CD1c-positive myeloid dendritic cell (primary cell): ENCODE results near the gene PDP2.

Source experiments
- DNase-seq: peaks from one replicate; pipeline ENCODE4 v3.0.0-alpha.2; 2016; ENCODE audit errors: extremely low spot score

Gene PDP2

GRCh38 chr16:66880288-66881013 is at the start of gene PDP2:
Gene PDP2 (plus strand): TSS chr16:66880515. CDS start chr16:66884285, 3,770 bp downstream.
- DNase-seq, result peak; percentile 94

- no peak for DNase-seq
Measured at GRCh38 chr16:66832190-66832589, 48.1 kb upstream of the PDP2 start.

- no peak for DNase-seq
Measured at GRCh38 chr16:66832661-66833305, 47.5 kb upstream of the PDP2 start.

GRCh38 chr16:66834746-66835145 is 45.6 kb upstream of the PDP2 start:
- DNase-seq, result no peak

- DNase-seq, result no peak
Measured at GRCh38 chr16:66840883-66841282, 39.4 kb upstream of the PDP2 start.

- no peak for DNase-seq
Measured at GRCh38 chr16:66841366-66841765, 38.9 kb upstream of the PDP2 start.

GRCh38 chr16:66842765-66843164 is 37.5 kb upstream of the PDP2 start:
- no peak for DNase-seq

GRCh38 chr16:66843191-66843590 is 37.1 kb upstream of the PDP2 start:
- no peak for DNase-seq

GRCh38 chr16:66844009-66844341 is 36.3 kb upstream of the PDP2 start:
- no peak for DNase-seq

GRCh38 chr16:66844342-66845079 is 35.8 kb upstream of the PDP2 start, which contains the start of gene CA7:
Gene CA7 (plus strand): TSS chr16:66844414. CDS start chr16:66844488, 74 bp downstream.
- DNase-seq, result no peak

- no peak for DNase-seq
Measured at GRCh38 chr16:66845080-66845410, 35.3 kb upstream of the PDP2 start.

GRCh38 chr16:66845791-66846221 is 34.5 kb upstream of the PDP2 start:
- no peak for DNase-seq

- no peak for DNase-seq
Measured at GRCh38 chr16:66846266-66846665, 34.0 kb upstream of the PDP2 start.

GRCh38 chr16:66846831-66847230 is 33.5 kb upstream of the PDP2 start:
- no peak for DNase-seq

- DNase-seq, result no peak
Measured at GRCh38 chr16:66847533-66848067, 32.7 kb upstream of the PDP2 start.

- no peak for DNase-seq
Measured at GRCh38 chr16:66848172-66848571, 32.1 kb upstream of the PDP2 start.

- DNase-seq, result no peak
Measured at GRCh38 chr16:66849021-66849420, 31.3 kb upstream of the PDP2 start.

GRCh38 chr16:66849549-66849948 is 30.8 kb upstream of the PDP2 start:
- DNase-seq, result no peak

- DNase-seq, result peak; percentile 45
Measured at GRCh38 chr16:66850115-66850815, 30.1 kb upstream of the PDP2 start.

- DNase-seq, result no peak
Measured at GRCh38 chr16:66851166-66851964, 28.9 kb upstream of the PDP2 start.
